A549 (cell line): ENCODE data around the gene FANCG.

Experiments used
- CHD2 ChIP-seq: fragments of 150-350 bp; IDR thresholded peaks from 2 replicates; pipeline ENCODE4 v1.6.1; 2014; ENCODE audit warnings: low read length; ENCODE audit not compliant: partially characterized antibody
- EP300 ChIP-seq, 2 experiments: fragments of >200 bp; sonication (Bioruptor Twin); formaldehyde crosslinking; IDR thresholded peaks; 2 replicates in 1 of 2; 3 replicates in 1 of 2; pipeline ENCODE4 v1.6.1; 2016 to 2017
- MYC ChIP-seq: IDR thresholded peaks from 2 replicates; pipeline ENCODE4 v1.6.1; 2012; ENCODE audit warnings: mild to moderate bottlenecking, inconsistent platforms, low read length, improper control_type of control experiment, borderline replicate concordance
- POLR2A ChIP-seq: IDR thresholded peaks from 2 replicates; pipeline ENCODE4 v1.6.1; 2012; ENCODE audit warnings: mild to moderate bottlenecking, low read length
- TF ChIP-seq, protein P1 (sequence below): IDR thresholded peaks from 2 replicates; pipeline ENCODE4 v1.6.1; 2012; ENCODE audit warnings: low read depth, borderline replicate concordance
- TF ChIP-seq, protein P2 (sequence below): fragments of >200 bp; sonication (Bioruptor Twin); formaldehyde crosslinking; IDR thresholded peaks from 3 replicates; pipeline ENCODE4 v1.5.1; 2016

DNA sequence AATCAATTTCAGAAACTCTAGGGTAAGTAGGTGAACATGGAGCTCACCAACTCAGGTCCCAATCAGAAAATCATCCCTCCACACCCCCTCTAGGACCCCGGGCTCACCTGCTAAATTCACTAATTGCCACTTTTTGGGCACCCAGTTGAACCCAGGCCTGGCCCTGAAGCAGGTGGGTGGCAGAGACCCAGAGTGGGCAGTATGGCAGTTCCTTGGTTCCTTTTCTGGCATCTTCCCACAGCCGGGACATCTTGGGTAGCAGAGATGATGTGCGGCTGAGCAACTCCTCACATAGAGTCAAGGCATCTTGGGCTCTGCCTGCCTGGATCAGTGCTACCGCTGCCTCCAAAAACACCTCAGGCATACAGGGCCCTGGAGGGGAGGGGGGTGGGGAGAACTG lies 4.4 kb downstream of the FANCG start:
- TF ChIP-seq CHD2 (no peak), EP300 (IDR thresholded peaks at IDR 0.05) (no peak), POLR2A (no peak), MYC (no peak)
- TF ChIP-seq, protein P1, sequence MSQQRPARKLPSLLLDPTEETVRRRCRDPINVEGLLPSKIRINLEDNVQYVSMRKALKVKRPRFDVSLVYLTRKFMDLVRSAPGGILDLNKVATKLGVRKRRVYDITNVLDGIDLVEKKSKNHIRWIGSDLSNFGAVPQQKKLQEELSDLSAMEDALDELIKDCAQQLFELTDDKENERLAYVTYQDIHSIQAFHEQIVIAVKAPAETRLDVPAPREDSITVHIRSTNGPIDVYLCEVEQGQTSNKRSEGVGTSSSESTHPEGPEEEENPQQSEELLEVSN, result no peak
- TF ChIP-seq, protein P2, sequence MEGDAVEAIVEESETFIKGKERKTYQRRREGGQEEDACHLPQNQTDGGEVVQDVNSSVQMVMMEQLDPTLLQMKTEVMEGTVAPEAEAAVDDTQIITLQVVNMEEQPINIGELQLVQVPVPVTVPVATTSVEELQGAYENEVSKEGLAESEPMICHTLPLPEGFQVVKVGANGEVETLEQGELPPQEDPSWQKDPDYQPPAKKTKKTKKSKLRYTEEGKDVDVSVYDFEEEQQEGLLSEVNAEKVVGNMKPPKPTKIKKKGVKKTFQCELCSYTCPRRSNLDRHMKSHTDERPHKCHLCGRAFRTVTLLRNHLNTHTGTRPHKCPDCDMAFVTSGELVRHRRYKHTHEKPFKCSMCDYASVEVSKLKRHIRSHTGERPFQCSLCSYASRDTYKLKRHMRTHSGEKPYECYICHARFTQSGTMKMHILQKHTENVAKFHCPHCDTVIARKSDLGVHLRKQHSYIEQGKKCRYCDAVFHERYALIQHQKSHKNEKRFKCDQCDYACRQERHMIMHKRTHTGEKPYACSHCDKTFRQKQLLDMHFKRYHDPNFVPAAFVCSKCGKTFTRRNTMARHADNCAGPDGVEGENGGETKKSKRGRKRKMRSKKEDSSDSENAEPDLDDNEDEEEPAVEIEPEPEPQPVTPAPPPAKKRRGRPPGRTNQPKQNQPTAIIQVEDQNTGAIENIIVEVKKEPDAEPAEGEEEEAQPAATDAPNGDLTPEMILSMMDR, result no peak
